GM18520 (cell line): ENCODE measurements around the gene CYB5B.
A peak's percentile ranks its signal among the peaks of the same experiment; 100 is the strongest.

Source experiments
- ATAC-seq: cut with Tn5 transposase; IDR thresholded peaks from one replicate; pipeline ENCODE4 v1.9.1; 2021; ENCODE audit not compliant: unreplicated experiment

The CYB5B gene

DNA sequence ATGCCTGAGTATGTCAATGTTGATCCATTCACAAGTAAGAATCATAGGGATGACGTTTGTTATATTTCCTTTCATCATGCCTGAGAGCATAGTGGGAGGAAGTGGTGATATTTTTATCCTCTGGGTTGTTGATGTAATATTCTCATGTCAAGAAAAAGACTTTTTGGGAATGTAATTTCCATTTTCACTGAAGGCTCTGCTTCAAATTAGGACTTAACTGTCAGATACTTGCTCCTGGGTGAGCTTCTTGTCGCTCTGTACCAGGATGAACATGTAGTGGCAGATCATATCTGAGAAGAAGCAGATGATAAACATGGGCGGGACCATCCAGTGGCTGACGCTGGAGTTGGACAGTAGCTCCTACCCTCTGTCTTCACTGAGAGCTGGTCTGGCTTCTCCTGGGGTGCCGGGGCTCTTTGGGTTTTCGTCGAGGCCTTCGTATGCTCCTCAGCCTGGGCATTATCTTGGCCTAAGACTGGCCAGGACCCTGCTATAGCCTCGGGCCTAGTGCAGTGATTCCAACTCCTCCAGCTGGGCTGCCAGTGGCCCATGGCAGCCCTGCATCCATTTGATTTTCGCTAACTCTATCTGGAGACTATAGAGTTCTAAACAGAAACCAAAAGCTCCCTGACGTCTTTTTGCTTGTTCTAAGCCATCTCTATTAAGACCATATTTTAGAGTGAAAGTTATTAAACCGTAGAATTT, 19.7 kb downstream of the CYB5B start:
- no peak for ATAC-seq

DNA sequence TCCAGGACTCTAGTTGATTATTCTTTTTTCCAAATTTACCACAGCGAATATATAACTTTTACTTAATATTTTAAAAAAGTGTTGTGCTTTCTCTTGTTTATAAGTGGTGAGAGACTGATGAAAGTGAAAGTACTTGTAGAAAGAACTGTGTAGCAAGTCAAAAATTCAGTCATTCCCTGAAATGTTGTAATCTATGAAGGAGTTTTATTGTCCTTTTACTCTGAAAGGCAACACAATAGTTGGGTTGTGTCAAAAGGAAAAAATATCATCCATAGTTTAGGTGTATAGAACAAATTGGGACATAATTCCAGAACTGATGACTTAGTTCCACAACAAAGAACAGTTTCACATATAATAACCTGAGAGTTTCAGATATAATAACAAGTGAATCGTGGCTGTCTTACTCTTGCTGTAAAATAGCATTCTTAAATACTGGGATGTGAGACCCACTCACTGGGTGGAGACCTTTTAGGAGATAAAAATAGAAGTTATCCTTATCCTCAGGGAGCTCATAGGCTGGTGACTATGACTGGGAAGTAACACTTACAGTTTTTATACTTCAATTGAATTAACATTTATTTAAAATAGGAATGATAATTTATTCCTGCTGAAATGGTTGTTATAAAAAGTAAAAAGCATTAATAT, 20.6 kb downstream of the CYB5B start:
- ATAC-seq, result no peak

DNA sequence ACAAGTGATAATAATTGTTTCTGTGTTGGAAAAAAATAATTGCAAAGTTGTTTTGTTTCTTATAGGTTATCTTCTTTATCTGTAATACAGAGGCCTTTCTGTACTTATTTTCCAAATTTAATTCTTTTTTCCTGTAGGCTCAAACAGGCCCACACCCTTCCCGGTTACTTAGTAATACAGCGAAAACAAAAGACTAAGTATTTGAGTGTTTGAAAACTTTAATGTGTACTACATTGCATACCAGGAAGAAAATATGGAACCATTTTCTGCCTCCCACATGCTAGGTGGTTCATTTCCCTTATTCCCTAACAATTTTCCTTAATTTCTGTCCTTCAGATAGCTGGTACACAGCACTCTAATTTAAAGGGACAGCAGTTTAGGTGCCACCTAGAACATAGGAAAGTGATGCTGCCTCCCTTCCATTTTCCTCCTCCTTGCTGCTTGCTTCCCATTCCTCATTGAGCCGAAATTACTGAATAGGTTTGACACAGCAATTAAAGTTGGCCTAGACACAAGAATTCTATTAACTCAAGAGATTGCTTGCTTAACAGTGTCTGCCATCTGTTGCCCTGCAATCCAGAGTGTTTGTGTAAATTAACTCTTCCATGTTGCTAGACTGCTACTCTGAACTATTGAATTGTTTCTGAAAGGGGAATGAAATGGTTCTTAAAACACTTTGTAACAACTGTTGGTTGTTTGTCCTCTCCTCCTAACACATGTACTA, 24.2 kb downstream of the CYB5B start:
- ATAC-seq, result no peak

DNA sequence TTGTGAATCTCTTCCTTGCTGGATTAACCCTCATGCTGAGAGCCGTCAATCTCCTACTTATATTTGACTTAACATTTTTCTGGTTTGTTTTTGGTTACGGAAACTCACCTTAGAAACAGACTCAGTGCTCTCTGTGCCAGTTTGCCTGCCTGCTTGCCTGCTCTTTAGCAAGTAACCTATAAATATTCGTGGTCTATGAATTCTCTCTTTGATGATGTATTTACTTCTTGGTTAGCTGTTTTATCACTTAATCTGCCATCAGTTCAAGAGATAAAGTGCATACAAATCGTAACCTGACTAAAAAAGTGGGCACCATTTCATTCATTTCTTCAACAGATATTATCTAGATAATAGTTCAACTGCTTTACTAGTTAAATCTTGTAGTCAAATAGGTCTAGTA, 26.7 kb downstream of the CYB5B start:
- no peak for ATAC-seq

DNA sequence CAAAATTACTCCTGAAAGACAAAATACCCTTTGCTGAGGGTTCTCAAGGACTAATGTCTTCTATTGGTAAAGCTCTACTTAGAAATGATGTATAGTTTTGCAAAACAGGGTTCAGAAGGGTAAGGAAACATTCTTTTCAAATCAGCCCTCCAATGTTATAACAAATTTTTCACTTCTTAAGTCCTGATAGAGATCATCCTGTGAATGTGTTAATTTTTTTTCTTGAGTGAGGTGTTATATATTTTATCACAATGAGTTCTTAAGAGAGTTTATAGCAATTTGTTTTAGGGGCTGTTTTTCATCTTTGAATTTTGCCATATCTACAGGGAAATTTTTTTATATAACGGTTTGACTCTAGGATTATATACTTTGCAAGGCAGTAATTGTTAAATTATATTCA, 29.5 kb downstream of the CYB5B start:
- no peak for ATAC-seq

DNA sequence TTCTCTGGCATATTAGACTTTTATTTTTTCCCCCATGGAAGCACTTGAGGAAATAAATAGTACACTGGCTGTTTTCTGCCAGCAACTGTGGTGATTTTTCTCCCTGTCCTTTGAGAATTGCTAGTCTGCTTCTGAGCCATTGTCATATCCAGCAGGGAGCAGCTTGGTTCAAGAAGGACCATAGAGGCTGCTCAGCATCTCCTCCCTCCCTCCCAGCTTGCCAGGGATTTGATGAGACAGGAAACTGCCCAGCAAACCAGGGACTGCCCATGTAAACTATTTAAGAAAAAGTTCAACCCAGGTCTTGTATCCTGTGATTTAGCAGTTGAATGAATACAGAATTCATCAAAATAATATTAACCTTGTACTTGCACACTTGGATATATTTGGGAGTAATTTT, 39.5 kb downstream of the CYB5B start:
- no peak for ATAC-seq

DNA sequence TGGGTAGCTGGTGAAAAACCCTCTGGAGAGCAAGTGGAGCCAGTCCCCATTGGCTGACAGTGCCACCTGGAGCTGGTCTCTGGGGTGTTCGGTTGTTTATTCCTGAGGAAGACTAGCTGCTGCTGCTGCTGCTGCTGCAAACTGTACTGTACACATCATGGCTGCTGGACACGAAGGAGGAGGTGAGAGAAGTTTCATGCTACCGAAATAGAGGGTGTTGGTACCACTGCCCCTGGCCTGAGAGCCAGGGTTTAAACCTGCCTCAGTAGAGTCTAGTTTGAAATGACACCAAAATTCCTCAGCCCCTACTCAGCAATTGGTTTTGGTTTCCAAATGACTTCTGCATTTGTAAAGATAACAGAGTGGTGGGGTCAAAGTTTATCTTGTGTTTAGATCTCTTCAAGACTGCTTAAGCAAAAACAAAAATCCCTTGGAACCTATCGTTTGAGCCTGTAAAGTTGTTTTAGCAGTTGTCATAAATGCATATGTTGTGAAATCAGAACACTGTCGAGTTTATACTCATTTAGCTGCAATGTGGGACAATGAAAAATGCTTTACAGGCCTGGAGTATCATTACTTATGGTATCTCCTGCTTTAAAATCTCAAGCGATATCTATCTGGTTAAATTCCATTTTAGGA, 40.8 kb downstream of the CYB5B start:
- no peak for ATAC-seq

DNA sequence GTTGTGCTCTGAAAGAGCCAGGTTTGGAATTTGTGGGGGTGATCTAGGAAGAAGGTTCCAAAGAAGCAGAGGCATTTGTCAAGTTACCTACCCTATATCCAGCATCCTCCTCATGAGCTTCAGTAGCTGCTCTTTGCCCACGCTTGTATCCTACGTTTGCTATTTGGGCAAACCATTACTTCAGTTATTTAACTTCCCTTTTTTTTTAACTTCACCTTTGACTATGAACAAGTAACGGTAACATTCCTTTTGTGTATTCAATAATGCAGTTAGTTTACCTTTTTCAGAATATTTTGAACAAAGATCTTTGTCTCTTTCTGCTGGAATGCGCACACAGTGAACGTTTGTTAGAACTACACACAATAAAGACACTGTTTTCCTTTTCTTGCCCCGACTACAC, 41.5 kb downstream of the CYB5B start:
- ATAC-seq, result no peak

DNA sequence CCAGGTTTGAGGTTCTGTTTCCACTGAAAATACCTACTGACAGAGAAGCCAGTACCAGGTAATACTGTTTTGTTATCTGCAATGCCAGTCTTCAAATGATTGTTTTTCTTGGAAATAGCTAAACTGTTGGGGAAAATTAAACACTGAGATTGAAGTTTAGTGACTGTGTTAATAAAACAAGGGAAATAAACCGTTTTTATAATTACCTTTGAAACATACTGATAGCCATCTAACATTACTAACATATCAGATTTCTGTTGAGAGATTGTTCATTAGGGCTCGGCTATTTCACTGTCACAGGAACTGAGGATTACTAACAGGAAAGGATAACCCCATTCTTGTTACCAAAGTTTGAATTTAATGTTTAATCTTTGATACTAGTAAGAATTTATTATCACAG, 42.1 kb downstream of the CYB5B start:
- no peak for ATAC-seq

DNA sequence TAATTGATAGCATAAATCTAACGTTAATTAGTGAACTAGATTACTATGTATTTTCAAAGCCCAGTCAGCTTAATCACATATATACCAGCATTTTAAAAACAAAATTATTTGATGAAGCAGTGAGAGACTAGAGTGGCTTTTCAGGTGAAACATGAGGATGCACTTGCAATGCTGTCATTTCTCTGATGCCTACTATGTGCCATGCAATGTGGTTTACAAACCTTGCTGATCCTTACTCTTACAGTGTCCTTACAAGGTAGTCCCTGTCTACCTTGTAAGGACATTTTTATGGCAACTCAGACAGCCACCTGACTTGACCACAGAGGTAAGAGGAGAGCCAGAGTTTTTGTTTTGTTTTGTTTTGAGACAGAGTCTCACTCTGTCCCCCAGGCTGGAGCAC, 42.7 kb downstream of the CYB5B start:
- ATAC-seq, result no peak

DNA sequence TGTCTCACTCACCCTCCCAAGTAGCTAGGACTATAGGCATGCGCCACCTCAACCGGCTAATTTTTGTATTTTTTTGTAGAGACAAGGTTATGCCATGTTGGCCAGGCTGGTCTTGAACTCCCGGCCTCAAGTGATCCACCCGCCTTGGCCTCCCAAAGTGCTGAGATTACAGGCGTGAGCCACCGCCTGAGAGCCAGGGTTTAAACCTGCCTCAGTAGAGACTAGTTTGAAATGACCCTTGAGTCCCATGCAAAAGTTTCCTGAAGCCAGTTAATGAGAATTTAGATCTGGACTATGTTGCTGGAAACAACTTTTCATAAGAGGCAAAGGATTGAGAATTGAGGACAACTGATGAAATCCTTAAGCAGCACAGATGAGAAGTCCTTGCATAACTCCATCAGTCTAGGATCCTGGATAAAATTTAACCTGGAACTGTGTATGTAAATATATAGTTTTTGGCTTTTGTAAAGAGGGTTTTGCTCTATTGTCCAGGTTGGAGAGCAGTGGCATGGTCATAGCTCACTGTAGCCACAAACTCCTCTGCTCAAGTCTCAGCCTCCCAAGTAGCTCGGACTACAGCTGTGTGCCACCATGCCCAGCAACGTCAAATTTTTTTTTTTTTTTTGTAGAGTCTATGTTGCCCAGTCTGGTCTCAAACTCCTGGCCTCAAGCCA, 43.2 kb downstream of the CYB5B start:
- no peak for ATAC-seq

DNA sequence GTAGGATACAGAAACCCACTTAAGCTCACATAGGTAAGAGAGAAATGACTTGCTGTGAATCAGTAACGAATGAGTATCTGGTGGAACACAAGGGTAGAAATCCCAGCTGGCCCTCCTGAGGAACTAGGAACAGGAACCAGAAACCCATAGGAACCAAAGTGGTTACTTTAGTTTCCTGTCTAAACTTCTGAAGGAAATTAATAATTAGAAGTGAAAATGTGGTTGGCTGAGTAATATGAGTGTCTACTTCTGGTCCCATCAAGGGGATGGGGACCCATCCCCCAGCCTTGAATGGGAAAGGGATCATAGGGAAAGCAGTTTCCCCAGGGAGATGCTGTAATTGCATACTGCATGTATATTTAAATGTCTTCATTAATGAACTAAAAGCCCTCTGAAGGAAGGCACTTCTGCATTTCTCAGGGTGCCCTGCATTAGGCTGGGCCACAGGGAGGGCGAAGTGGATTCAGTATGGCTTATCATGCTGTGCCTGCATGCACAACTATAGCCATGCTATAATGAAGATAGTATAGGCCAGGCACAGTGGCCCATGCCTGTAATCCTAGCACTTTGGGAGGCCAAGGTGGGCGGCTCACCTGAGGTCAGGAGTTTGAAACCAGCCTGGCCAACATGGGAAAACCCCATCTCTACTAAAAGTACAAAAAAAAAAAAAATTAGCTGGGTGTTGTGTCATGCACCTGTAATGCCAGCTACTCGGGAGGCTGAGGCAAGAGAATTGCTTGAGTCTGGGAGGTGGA, 45.6 kb downstream of the CYB5B start:
- peak; percentile 33 for ATAC-seq

DNA sequence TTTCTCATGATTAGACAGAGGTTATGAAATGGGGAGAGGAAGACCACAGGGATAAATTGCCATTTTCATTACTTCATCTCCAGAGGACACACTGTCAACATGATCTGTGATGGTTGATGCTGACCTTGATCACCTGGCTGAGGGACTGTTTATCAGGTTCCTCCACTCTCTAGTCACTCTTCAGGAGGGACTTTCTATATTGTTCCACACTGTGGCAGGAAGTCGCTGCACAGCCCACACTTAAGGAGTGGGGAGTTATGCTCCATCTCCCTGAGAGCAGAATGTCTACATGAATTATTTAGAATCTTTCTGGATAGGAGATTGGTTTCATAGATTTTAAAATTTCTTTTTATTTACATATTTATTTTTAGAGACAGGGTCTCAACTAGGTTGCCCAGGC, 46.7 kb downstream of the CYB5B start:
- ATAC-seq, result no peak

DNA sequence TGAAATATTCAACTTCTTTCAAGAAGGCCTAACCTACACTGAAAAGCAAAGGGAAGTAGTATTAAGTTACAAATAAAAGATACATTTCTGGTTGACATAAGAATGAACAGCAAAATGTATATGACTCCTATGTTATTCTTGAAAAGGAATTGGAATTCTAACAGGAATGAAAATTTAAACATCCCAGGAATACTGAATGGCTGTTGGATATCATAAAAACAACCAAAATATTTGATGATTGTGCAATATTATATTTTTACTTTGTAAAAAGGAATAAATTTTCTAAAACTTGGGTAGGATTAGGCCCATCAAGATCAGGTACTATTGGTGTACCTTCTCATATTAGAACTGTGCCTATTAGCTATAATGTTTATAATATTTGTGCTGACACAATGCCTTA, 50.0 kb downstream of the CYB5B start:
- no peak for ATAC-seq

DNA sequence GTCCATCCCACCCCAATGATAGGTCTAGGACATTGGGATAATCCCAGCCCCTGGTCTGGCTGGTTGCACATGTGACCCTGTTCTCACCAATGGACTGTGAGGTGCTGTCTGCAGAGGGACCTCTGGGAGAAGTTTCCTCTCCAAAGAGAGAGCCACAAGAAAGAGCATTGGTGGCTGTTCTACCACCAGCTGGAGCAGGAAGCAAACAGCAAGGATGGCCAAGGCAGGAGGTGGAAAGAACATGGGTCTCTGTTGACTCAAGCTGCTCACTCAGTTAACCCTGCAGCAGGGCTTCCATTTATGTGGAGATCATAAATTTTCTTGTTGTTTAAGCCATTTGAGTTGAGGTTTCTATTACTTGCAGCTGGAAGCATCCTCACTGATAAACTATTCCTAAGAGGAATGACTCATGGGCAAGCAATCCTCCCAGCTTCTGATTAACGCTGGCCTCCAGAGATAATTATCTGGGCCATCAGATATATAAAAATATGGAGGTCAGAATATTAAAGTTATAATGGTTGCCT, 52.6 kb downstream of the CYB5B start:
- no peak for ATAC-seq

DNA sequence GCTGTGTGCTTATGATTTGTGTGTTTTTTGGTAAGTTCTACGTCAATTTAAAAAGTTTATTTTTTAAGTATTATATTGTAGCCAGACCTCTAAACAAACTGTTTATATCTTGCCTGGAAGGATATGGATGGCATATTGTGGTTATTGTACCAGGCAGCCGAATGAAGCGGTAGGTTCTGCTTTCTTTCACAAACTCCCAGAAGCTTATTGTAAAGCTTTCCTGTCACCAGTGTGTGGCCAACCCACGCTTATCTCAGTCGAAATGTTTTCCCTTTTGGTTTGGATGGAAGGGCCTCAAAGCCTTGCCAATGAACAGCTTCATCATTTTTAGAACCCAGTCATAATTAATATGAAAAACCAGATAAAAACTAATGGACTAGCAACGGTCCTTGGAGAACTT, 53.1 kb downstream of the CYB5B start:
- no peak for ATAC-seq

DNA sequence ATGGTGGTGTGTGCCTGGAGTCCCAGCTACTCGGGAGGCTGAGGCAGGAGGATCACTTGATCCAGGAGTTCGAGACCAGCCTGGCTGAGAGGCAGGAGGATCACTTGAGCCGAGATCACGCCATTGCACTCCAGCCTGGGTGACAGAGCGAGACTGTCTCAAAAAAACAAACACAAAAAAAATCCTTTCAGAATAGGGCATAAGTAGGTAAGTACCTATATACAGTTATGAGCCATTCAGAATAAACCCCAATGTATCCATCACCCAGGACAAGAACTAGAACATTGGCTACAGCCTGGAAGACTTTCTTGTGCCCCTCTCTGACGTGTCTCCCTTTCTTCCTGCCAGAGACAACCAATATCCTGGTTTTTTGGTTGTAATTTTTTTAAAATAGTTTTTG, 54.3 kb downstream of the CYB5B start:
- no peak for ATAC-seq

DNA sequence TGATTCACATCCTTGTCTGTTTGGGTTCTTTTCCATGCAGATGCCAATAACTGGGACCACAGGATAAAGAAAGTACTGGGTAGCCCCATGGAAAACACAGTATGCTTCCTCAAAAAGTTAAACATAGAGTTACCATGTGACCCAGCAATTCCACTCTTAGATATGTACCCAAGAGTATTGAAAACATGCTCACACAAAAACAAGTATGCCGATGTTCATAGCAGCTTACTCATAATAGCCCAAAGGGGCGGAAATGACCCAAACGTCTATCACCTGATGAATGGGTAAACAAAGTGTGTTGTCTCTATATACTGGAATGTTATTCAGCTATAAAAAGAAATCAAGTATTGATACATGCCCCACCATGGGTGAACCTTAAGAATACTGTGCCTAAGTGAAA, 55.4 kb downstream of the CYB5B start:
- ATAC-seq, result no peak

DNA sequence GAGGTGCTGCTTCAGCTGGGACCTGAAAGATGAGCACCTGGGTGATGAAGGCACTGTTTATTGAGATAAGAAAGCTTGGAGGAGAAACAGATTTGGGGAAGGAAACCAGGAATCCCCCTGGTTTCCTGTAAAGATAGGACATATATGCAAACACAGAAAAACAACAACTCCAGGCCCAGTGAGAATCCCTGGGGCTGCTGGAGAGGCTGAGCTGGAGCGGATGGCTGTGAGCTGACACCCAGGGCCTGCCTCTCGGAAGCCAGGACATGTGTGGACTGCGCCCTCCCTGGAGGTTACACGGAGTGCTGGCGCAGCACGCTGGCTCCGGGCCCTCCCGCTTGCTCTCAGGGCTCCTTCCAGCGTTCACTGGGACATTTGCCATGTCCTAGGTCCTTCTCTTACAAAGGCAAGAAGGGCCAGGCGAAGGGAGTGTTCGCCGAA, 57.5 kb downstream of the CYB5B start:
- no peak for ATAC-seq

DNA sequence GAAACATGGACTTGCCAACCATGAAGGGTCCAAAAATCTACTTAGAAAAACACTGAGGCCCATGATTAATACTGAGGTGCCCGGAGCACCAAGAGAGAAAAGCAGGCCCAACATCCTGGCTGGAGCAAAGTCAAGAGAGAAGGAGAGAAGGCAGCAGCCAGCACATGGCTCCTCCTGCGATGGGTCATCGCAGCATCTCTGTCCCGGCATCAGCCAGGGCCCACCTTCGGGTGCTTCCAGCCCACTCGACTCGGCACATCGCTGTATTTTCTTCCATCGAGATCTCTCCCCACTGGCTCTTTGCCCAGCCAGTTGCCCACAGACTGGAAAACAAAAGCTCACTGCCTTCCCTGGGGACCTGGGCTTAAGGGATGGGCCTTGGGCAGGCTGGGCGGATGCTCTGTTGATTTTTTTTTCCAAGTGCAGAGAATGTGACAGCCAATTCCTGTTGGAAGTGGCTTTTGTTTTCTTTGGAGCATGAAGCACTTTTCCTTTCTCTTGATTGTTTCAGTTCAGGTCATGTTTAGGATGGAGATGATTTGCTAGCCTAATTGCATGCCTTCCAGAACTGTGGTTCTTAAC, 58.1 kb downstream of the CYB5B start:
- ATAC-seq, result no peak
